NCI-H1436 treated with DMSO at 0.1 percent for 48 hours (cell line): ENCODE results near the gene HHATL.

Experiments used
- DNase-seq: peaks from one replicate; lab custom pipeline; 2025; lab: John Stamatoyannopoulos, UW

HHATL gene

GRCh38 chr3:42697289-42698051 is 5.1 kb downstream of the HHATL start:
- DNase-seq: no peak

GRCh38 chr3:42696356-42697288 is 6.0 kb downstream of the HHATL start:
- DNase-seq: no peak

GRCh38 chr3:42694366-42694765 is 8.2 kb downstream of the HHATL start:
- no peak for DNase-seq

GRCh38 chr3:42693530-42693930 is 9.1 kb downstream of the HHATL start:
- DNase-seq: no peak

- DNase-seq: no peak
Measured at GRCh38 chr3:42692667-42693529, 9.7 kb downstream of the HHATL start.

GRCh38 chr3:42691816-42692666 is 10.6 kb downstream of the HHATL start:
- DNase-seq: no peak

GRCh38 chr3:42690766-42691680 is 11.6 kb downstream of the HHATL start:
- DNase-seq: no peak

- DNase-seq: no peak
Measured at GRCh38 chr3:42690191-42690590, 12.4 kb downstream of the HHATL start.

GRCh38 chr3:42689421-42690014 is 13.1 kb downstream of the HHATL start:
- DNase-seq: no peak

GRCh38 chr3:42688487-42689420 is 13.8 kb downstream of the HHATL start:
- DNase-seq: no peak

GRCh38 chr3:42688016-42688415 is 14.6 kb downstream of the HHATL start:
- no peak for DNase-seq

- no peak for DNase-seq
Measured at GRCh38 chr3:42686832-42687650, 15.6 kb downstream of the HHATL start.

- no peak for DNase-seq
Measured at GRCh38 chr3:42685891-42686820, 16.4 kb downstream of the HHATL start.

- DNase-seq: no peak
Measured at GRCh38 chr3:42685363-42685881, 17.2 kb downstream of the HHATL start, which contains the start of gene KLHL40. Gene KLHL40, plus strand, starts transcription at chr3:42685537. Its CDS starts 82 bp downstream, at chr3:42685619.

- no peak for DNase-seq
Measured at GRCh38 chr3:42684632-42685362, 17.8 kb downstream of the HHATL start.
